MM.1S (cell line): ENCODE results near the gene C2CD2.

Experiments
- DNase-seq: peaks from one replicate; pipeline ENCODE4 v3.0.0-alpha.2; 2015
- H2AFZ ChIP-seq: fragments of 300-600 bp; sonication (generic); 2 replicates; pipeline ENCODE4 v1.6.0; 2016; ENCODE audit warnings: antibody characterized with exemption, low read length
- H3F3A ChIP-seq: fragments of 300-600 bp; sonication (generic); 2 replicates; pipeline ENCODE4 v1.6.1; 2016; ENCODE audit warnings: mild to moderate bottlenecking, antibody characterized with exemption, low read length, moderate library complexity, mixed read lengths; ENCODE audit not compliant: insufficient read depth
- H3K27ac ChIP-seq: fragments of 300-600 bp; sonication (generic); 2 replicates; pipeline ENCODE4 v1.5.1; 2016; ENCODE audit warnings: mild to moderate bottlenecking, low read length
- H3K27me3 ChIP-seq: fragments of 300-600 bp; sonication (generic); replicated peaks from 2 replicates; pipeline ENCODE4 v1.6.0; 2016; ENCODE audit warnings: low read length; ENCODE audit not compliant: insufficient read depth
- H3K36me3 ChIP-seq: fragments of 300-600 bp; sonication (generic); replicated peaks from 2 replicates; pipeline ENCODE4 v1.6.1; 2016; ENCODE audit warnings: mild to moderate bottlenecking, low read length, mixed read lengths; ENCODE audit not compliant: insufficient read depth
- H3K4me1 ChIP-seq: fragments of 300-600 bp; sonication (generic); 2 replicates; pipeline ENCODE4 v1.6.1; 2016; ENCODE audit warnings: low read length, mixed read lengths
- H3K4me2 ChIP-seq: fragments of 300-600 bp; sonication (generic); 2 replicates; pipeline ENCODE4 v1.6.0; 2016; ENCODE audit warnings: low read depth, low read length
- H3K4me3 ChIP-seq: fragments of 300-600 bp; sonication (generic); 2 replicates; pipeline ENCODE4 v1.5.1; 2016; ENCODE audit warnings: low read length, mixed read lengths
- H3K79me2 ChIP-seq: fragments of 300-600 bp; sonication (generic); 2 replicates; pipeline ENCODE4 v1.6.1; 2016; ENCODE audit warnings: mixed run types, low read length, mixed read lengths
- H3K9ac ChIP-seq: fragments of 300-600 bp; sonication (generic); 2 replicates; pipeline ENCODE4 v1.6.1; 2016; ENCODE audit warnings: low read length, mixed read lengths
- H3K9me2 ChIP-seq: fragments of 300-600 bp; sonication (generic); replicated peaks from 2 replicates; pipeline ENCODE4 v1.6.1; 2016; ENCODE audit warnings: mild to moderate bottlenecking, low read length, mixed read lengths; ENCODE audit not compliant: insufficient read depth
- H3K9me3 ChIP-seq: fragments of 300-600 bp; sonication (generic); replicated peaks from 2 replicates; pipeline ENCODE4 v1.6.1; 2016; ENCODE audit warnings: mild to moderate bottlenecking, low read length, mixed read lengths; ENCODE audit not compliant: insufficient read depth
- H4K20me1 ChIP-seq: fragments of 300-600 bp; sonication (generic); 2 replicates; pipeline ENCODE4 v1.6.1; 2016; ENCODE audit warnings: mild to moderate bottlenecking, low read length, moderate library complexity, mixed read lengths; ENCODE audit not compliant: insufficient read depth
- CTCF ChIP-seq: fragments of 300-600 bp; sonication (generic); IDR thresholded peaks from 2 replicates; pipeline ENCODE4 v1.5.1; 2016; ENCODE audit warnings: antibody characterized with exemption, low read length, mixed read lengths
- EZH2 ChIP-seq: fragments of 300-600 bp; sonication (generic); optimal IDR thresholded peaks from 2 replicates; pipeline ENCODE3; 2017; ENCODE audit warnings: low read depth, mild to moderate bottlenecking, antibody characterized with exemption, low read length, mixed read lengths
- EZH2phosphoT487 ChIP-seq: fragments of 300-600 bp; sonication (generic); IDR thresholded peaks from 2 replicates; pipeline ENCODE4 v1.6.1; 2018; ENCODE audit warnings: antibody characterized with exemption, low read length

C2CD2 gene

GRCh38 chr21:41991659-41992058 lies 37.8 kb upstream of the C2CD2 start:
- Histone ChIP-seq H3F3A (no peaks in the 10 kb centered on the region), H3K79me2 (peaks cover 10% of the 10 kb centered on the region; the same call in 1 of the 2 replicates), H3K4me3 (no peak overlapping the region), H3K36me3 (peaks cover 21% of the 10 kb centered on the region), H2AFZ (no peak overlapping the region), H3K9me3 (no peaks in the 10 kb centered on the region), H3K27ac (no peak overlapping the region), H3K27me3 (no peaks in the 10 kb centered on the region), H3K9ac (no peak overlapping the region), H3K4me2 (no peak overlapping the region), H4K20me1 (no peaks in the 10 kb centered on the region), H3K4me1 (no peaks in the 10 kb centered on the region), H3K9me2 (no peaks in the 10 kb centered on the region)
- no peak for DNase-seq
- TF ChIP-seq EZH2phosphoT487: no peak
- TF ChIP-seq CTCF: no peak
- no peak for TF ChIP-seq EZH2

- no peak for DNase-seq
- Histone ChIP-seq H3K4me1 (no peaks in the 10 kb centered on the region), H4K20me1 (no peaks in the 10 kb centered on the region), H3F3A (no peaks in the 10 kb centered on the region), H3K9me2 (no peaks in the 10 kb centered on the region), H3K4me2 (no peak overlapping the region), H3K27me3 (no peaks in the 10 kb centered on the region), H3K9ac (no peak overlapping the region), H3K9me3 (no peaks in the 10 kb centered on the region), H3K79me2 (no peaks in the 10 kb centered on the region), H3K4me3 (no peak overlapping the region), H3K27ac (no peak overlapping the region), H3K36me3 (peaks cover 21% of the 10 kb centered on the region), H2AFZ (no peak overlapping the region)
- TF ChIP-seq CTCF (no peak), EZH2phosphoT487 (no peak), EZH2 (no peak)
These were observed 35.9 kb upstream of the C2CD2 start for GRCh38 chr21:41989698-41990097.

GRCh38 chr21:41987310-41987709 lies 33.5 kb upstream of the C2CD2 start:
- no peaks in the 10 kb centered on the region for H3K79me2 ChIP-seq
- H3K4me3 ChIP-seq: no peak overlapping the region
- no peaks in the 10 kb centered on the region for H3K9me2 ChIP-seq
- 0 out of 2 replicates have a peak, but pooled peaks cover 4% of the 10 kb centered on the region for H3K36me3 ChIP-seq
- H3K4me1 ChIP-seq: no peaks in the 10 kb centered on the region
- no peaks in the 10 kb centered on the region for H3K27me3 ChIP-seq
- no peak for DNase-seq
- H4K20me1 ChIP-seq: no peaks in the 10 kb centered on the region
- TF ChIP-seq CTCF (no peak), EZH2phosphoT487 (no peak), EZH2 (no peak)
- H3K27ac ChIP-seq: no peak overlapping the region
- no peak overlapping the region for H3K9ac ChIP-seq
- no peak overlapping the region for H3K4me2 ChIP-seq
- H3F3A ChIP-seq: no peaks in the 10 kb centered on the region
- no peak overlapping the region for H2AFZ ChIP-seq
- no peaks in the 10 kb centered on the region for H3K9me3 ChIP-seq
